ENCODE measurements around the gene DMXL1.

The DMXL1 gene

GRCh38 chr5:119287547-119288111, 216.7 kb downstream of the DMXL1 start:
- H3K4me2 ChIP-seq (ENCODE audit: low read depth, low read length): peak overlapping the region; percentile 25; the same call in 1 of the 2 replicates
- no peaks in the 10 kb centered on the region for H3K9me3 ChIP-seq (replicated peaks; ENCODE audit: insufficient read depth, low read length)
- H3K27ac ChIP-seq (ENCODE audit: low read length): no peak overlapping the region
- no peak overlapping the region for H3K9ac ChIP-seq (ENCODE audit: low read length)
- TF ChIP-seq EZH2phosphoT487 (IDR thresholded peaks at IDR 0.05; ENCODE audit: low read length) (no peak), EZH2 (optimal IDR thresholded peaks at IDR 0.05; ENCODE audit: low read depth, low read length) (no peak), CTCF (IDR thresholded peaks at IDR 0.05; ENCODE audit: low read length) (no peak)
- DNase-seq: no peak
- no peaks in the 10 kb centered on the region for H3K9me2 ChIP-seq (replicated peaks; ENCODE audit: insufficient read depth, low read length)
- H3K36me3 ChIP-seq (replicated peaks; ENCODE audit: insufficient read depth, low read length): no peaks in the 10 kb centered on the region
- H2AFZ ChIP-seq (ENCODE audit: low read length): no peak overlapping the region
- H3K4me1 ChIP-seq (ENCODE audit: low read length): peaks cover 36% of the 10 kb centered on the region
- no peak overlapping the region for H3K4me3 ChIP-seq (ENCODE audit: low read length)
- peaks cover 62% of the 10 kb centered on the region for H3K79me2 ChIP-seq (ENCODE audit: low read length)
- no peaks in the 10 kb centered on the region for H3K27me3 ChIP-seq (replicated peaks; ENCODE audit: insufficient read depth, low read length)
- H3F3A ChIP-seq (ENCODE audit: insufficient read depth, low read length): no peaks in the 10 kb centered on the region
- no peaks in the 10 kb centered on the region for H4K20me1 ChIP-seq (ENCODE audit: insufficient read depth, low read length)

GRCh38 chr5:119288379-119289033, 217.6 kb downstream of the DMXL1 start:
- H3K4me3 ChIP-seq (ENCODE audit: low read length): no peak overlapping the region
- no peak overlapping the region for H3K27ac ChIP-seq (ENCODE audit: low read length)
- no peak for DNase-seq
- no peak overlapping the region for H2AFZ ChIP-seq (ENCODE audit: low read length)
- H3K4me2 ChIP-seq (ENCODE audit: low read depth, low read length): peak overlapping the region; percentile 25; the same call in 1 of the 2 replicates
- no peaks in the 10 kb centered on the region for H3K9me2 ChIP-seq (replicated peaks; ENCODE audit: insufficient read depth, low read length)
- no peaks in the 10 kb centered on the region for H3K27me3 ChIP-seq (replicated peaks; ENCODE audit: insufficient read depth, low read length)
- H3F3A ChIP-seq (ENCODE audit: insufficient read depth, low read length): no peaks in the 10 kb centered on the region
- TF ChIP-seq EZH2phosphoT487 (IDR thresholded peaks at IDR 0.05; ENCODE audit: low read length) (no peak), EZH2 (optimal IDR thresholded peaks at IDR 0.05; ENCODE audit: low read depth, low read length) (no peak), CTCF (IDR thresholded peaks at IDR 0.05; ENCODE audit: low read length) (no peak)
- H3K9me3 ChIP-seq (replicated peaks; ENCODE audit: insufficient read depth, low read length): no peaks in the 10 kb centered on the region
- peaks cover 36% of the 10 kb centered on the region for H3K4me1 ChIP-seq (ENCODE audit: low read length)
- H3K9ac ChIP-seq (ENCODE audit: low read length): no peak overlapping the region
- H3K79me2 ChIP-seq (ENCODE audit: low read length): peaks cover 59% of the 10 kb centered on the region
- no peaks in the 10 kb centered on the region for H4K20me1 ChIP-seq (ENCODE audit: insufficient read depth, low read length)
- no peaks in the 10 kb centered on the region for H3K36me3 ChIP-seq (replicated peaks; ENCODE audit: insufficient read depth, low read length)

GRCh38 chr5:119289438-119290044, 218.7 kb downstream of the DMXL1 start:
- no peak overlapping the region for H3K4me2 ChIP-seq (ENCODE audit: low read depth, low read length)
- no peaks in the 10 kb centered on the region for H3K9me3 ChIP-seq (replicated peaks; ENCODE audit: insufficient read depth, low read length)
- no peaks in the 10 kb centered on the region for H3K9me2 ChIP-seq (replicated peaks; ENCODE audit: insufficient read depth, low read length)
- no peak overlapping the region for H3K9ac ChIP-seq (ENCODE audit: low read length)
- H3K79me2 ChIP-seq (ENCODE audit: low read length): peaks cover 56% of the 10 kb centered on the region
- no peaks in the 10 kb centered on the region for H3F3A ChIP-seq (ENCODE audit: insufficient read depth, low read length)
- H3K27ac ChIP-seq (ENCODE audit: low read length): no peak overlapping the region
- no peaks in the 10 kb centered on the region for H4K20me1 ChIP-seq (ENCODE audit: insufficient read depth, low read length)
- H2AFZ ChIP-seq (ENCODE audit: low read length): no peak overlapping the region
- H3K36me3 ChIP-seq (replicated peaks; ENCODE audit: insufficient read depth, low read length): no peaks in the 10 kb centered on the region
- H3K27me3 ChIP-seq (replicated peaks; ENCODE audit: insufficient read depth, low read length): no peaks in the 10 kb centered on the region
- peaks cover 36% of the 10 kb centered on the region for H3K4me1 ChIP-seq (ENCODE audit: low read length)
- H3K4me3 ChIP-seq (ENCODE audit: low read length): no peak overlapping the region
- DNase-seq: no peak
- TF ChIP-seq EZH2phosphoT487 (IDR thresholded peaks at IDR 0.05; ENCODE audit: low read length) (no peak), EZH2 (optimal IDR thresholded peaks at IDR 0.05; ENCODE audit: low read depth, low read length) (no peak), CTCF (IDR thresholded peaks at IDR 0.05; ENCODE audit: low read length) (no peak)
